NK-92 (cell line): Measurements from ENCODE around the gene ITGA1.

Experiments used
- DNase-seq: peaks from one replicate; lab custom pipeline; 2025; ENCODE audit not compliant: unreplicated experiment; lab: John Stamatoyannopoulos, UW

Gene ITGA1

GRCh38 chr5:52895075-52895474, 107.4 kb downstream of the ITGA1 start:
- DNase-seq = no peak

GRCh38 chr5:52895572-52896413, 108.1 kb downstream of the ITGA1 start:
- DNase-seq = no peak

- DNase-seq = no peak
Observed at GRCh38 chr5:52896534-52897237, 109.0 kb downstream of the ITGA1 start.

DNA sequence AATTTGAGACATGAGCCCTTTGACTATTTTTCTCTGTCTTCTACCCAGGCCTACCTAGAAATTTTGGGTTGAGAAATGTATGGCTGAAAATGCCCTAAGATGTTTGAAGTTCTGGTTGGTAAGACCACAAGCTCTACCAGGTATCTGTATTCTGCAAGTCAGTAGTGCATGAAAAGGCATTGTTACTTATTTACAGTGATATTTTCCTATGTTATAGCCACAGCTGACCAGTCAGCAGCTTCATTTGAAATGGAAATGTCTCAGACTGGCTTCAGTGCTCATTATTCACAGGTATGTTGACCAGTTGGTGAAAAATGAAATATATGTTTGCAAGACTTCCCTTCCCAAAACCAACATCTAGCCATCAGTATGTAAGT, 109.5 kb downstream of the ITGA1 start:
- no peak for DNase-seq

GRCh38 chr5:52898961-52899680, 111.4 kb downstream of the ITGA1 start:
- no peak for DNase-seq

GRCh38 chr5:52903142-52903541, 115.4 kb downstream of the ITGA1 start:
- no peak for DNase-seq

- no peak for DNase-seq
Observed at GRCh38 chr5:52906343-52906742, 118.6 kb downstream of the ITGA1 start.

- DNase-seq = no peak
Observed at GRCh38 chr5:52906845-52907244, 119.1 kb downstream of the ITGA1 start.

DNA sequence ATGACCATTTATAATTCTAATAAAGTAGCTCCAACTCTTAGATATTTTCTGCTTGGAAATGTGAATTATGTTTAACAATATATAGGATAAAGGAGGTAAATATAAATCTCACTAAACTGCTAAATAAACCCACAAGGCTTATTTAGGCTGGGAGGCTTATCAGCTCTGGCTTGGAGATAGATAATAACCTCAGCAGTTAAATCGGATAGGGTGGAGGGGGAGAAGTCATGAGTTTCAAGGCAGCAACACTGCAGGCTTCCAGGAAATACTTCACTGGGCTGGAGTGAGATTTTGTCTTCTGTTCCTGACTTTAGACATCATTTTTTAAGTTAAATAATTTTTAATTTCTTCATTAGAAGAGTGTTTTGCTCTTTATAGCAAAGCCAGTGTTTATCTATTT, 121.5 kb downstream of the ITGA1 start:
- DNase-seq = no peak

- DNase-seq = no peak
Observed at GRCh38 chr5:52910071-52910470, 122.4 kb downstream of the ITGA1 start.

- no peak for DNase-seq
Observed at GRCh38 chr5:52915176-52915875, 127.6 kb downstream of the ITGA1 start.

DNA sequence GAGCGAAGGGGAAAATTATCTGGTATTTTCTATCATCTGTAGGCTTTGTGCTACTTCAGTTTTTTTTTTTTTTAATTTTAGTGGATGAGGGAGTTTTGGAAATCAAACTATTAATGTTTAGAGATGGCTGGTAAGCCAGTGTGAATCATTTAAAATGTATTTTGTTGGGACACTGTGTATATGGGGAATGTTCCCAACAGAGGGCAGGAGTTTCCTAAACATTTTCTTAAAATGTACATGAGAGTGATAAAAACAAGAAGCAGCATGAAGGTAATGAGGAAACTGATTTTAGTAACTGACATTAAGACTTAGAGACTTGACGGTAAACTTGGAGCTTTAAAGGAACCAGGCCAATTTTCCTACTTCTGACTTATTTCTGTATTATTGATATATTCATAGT, 133.2 kb downstream of the ITGA1 start:
- DNase-seq = no peak

DNA sequence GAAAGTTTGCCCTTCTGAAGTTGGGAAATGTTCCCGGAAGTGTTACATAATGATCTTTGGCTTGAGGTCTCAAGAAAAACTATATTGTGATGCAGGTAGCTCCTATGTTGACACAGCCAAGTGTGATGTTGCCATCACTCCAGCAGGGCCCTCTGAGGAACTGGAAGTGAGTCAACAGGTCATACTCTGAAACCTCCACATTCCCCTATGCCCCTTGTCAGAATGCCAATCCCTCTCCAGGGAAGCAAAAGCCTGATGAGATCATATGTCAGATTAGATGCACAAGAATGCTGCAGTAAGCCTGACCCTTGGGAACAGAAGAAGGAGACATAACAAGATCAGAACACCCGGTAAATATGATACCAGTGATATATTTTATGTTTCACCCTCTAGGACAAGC, 134.7 kb downstream of the ITGA1 start:
- no peak for DNase-seq

- DNase-seq = no peak
Observed at GRCh38 chr5:52924456-52924855, 136.7 kb downstream of the ITGA1 start.

DNA sequence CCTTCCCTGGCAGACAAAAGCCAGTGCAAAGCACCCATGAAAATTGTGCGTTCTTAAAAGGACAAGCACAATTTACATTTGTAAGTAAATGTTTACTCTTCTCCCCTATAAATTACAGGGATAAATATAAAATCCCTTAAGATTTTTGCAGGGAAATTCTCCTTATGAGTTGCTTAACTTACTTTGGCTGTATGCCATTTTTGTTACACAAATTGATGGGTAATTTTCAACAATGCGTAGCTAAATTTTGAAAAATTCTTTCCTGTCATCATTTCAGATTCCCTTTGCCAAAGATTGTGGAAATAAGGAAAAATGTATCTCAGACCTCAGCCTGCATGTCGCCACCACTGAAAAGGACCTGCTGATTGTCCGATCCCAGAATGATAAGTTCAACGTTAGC, 137.3 kb downstream of the ITGA1 start:
- DNase-seq = no peak

DNA sequence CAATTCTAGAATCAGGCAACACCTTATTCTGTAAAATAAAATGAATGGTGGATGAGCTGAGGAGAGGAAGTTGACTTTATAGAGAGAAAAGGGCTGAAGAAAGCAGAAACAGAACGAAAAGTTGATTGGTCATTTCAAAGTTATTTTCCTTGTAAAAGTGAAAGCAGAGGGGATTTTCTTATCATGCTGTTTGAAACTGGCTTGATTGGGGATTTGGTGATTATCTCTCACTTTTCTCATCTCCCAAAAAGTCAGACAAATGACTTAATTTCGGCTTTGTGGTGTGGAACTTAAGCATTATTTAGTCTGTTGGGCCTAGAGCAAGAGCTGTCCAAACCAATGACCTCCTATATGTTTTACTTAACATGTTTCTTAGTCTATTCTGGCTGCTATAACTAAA, 141.0 kb downstream of the ITGA1 start:
- no peak for DNase-seq

GRCh38 chr5:52938226-52938625, 150.5 kb downstream of the ITGA1 start:
- no peak for DNase-seq

DNA sequence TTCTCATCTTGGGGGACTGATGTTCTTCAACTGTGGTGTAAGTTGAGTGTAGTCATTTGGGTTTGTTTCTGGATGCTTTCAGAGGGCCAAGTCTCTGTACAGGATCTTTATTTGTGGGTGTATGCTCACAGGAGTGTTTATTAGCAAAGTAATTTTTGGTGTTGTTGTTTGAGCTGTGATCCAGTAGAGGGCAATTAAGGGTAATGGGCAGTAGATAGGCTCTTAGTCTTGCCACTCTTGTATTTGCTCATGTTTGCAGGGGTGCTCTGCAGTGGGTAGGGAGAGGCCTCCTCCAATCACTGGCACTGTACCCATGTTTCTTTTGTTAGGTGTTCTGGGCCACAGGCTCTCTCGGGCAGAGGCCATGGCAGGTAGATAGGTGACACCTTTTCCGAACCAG, 155.6 kb downstream of the ITGA1 start:
- no peak for DNase-seq

GRCh38 chr5:52943808-52944207, 156.1 kb downstream of the ITGA1 start:
- no peak for DNase-seq

DNA sequence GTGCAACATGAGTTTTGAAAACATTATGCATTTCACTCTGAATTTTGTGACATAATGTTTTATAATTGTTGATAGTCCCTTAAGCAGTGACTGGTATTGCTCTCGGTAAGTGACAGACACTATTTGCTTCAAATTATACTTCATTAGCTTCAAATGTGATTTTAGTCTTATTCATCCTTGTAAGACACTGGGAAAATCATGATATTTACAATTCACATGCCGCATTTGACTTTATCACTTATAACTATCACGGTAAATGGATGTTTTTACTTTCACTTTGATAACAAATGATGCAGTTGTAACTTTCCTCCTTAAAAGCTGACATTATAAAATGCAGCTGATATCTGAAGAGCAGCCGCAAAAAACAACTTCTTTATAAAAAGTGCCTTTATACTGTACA, 157.3 kb downstream of the ITGA1 start:
- DNase-seq = no peak

GRCh38 chr5:52947208-52947607, 159.5 kb downstream of the ITGA1 start:
- no peak for DNase-seq
